ENCODE data around the gene DPF3.

The DPF3 gene

GRCh38 chr14:72792051-72792788 lies 101.7 kb downstream of the DPF3 start:
- DNase-seq, result no peak

GRCh38 chr14:72790887-72791566 lies 102.9 kb downstream of the DPF3 start:
- no peak for DNase-seq

GRCh38 chr14:72788972-72789728 lies 104.8 kb downstream of the DPF3 start:
- peak; percentile 75 for DNase-seq

GRCh38 chr14:72788255-72788654 lies 105.6 kb downstream of the DPF3 start:
- DNase-seq, result no peak

- DNase-seq, result no peak
These were observed 106.1 kb downstream of the DPF3 start for GRCh38 chr14:72787841-72788240.

GRCh38 chr14:72786378-72787350 lies 107.2 kb downstream of the DPF3 start:
- DNase-seq, result peak; percentile 42

- DNase-seq, result no peak
These were observed 110.2 kb downstream of the DPF3 start for GRCh38 chr14:72783741-72784140.

GRCh38 chr14:72782817-72783216 lies 111.1 kb downstream of the DPF3 start:
- DNase-seq, result no peak

- no peak for DNase-seq
These were observed 112.1 kb downstream of the DPF3 start for GRCh38 chr14:72781561-72782508.

- DNase-seq, result no peak
These were observed 113.2 kb downstream of the DPF3 start for GRCh38 chr14:72780751-72781150.

GRCh38 chr14:72779679-72780078 lies 114.2 kb downstream of the DPF3 start:
- DNase-seq, result no peak

- DNase-seq, result no peak
These were observed 116.3 kb downstream of the DPF3 start for GRCh38 chr14:72777636-72778035.

- no peak for DNase-seq
These were observed 117.1 kb downstream of the DPF3 start for GRCh38 chr14:72776701-72777261.

- no peak for DNase-seq
These were observed 117.9 kb downstream of the DPF3 start for GRCh38 chr14:72775923-72776554.

GRCh38 chr14:72774894-72775620 lies 118.8 kb downstream of the DPF3 start:
- DNase-seq, result peak; percentile 26

- DNase-seq, result no peak
These were observed 119.8 kb downstream of the DPF3 start for GRCh38 chr14:72774141-72774540.

- no peak for DNase-seq
These were observed 122.3 kb downstream of the DPF3 start for GRCh38 chr14:72771561-72771960.

GRCh38 chr14:72766296-72766695 lies 127.6 kb downstream of the DPF3 start:
- no peak for DNase-seq

- no peak for DNase-seq
These were observed 130.0 kb downstream of the DPF3 start for GRCh38 chr14:72763892-72764291.

GRCh38 chr14:72759670-72760069 lies 134.2 kb downstream of the DPF3 start:
- DNase-seq, result no peak

Data from NCI-H1694 treated with DMSO at 0.1 percent for 48 hours (cell line).